ENCODE measurements around the gene BRAP. TPM values are rescaled to one million over a fixed set of nuclear protein-coding genes. Genes with fewer than 3 reads are reported as not detected.
"Not testable (repeated sequence)": the region's sequence is repeated elsewhere in the genome, so short reads cannot be mapped to it uniquely, and the experiment has no call there.

The BRAP gene
- total and polyA plus RNA-seq, 5 experiments from 2014 or later: 17.8 to 26.7 (median 24.9) TPM

GRCh38 chr12:111693818-111694217 lies 8.1 kb upstream of the BRAP start:
- no peak for DNase-seq
- peaks cover 0 to 8% (median 6%) of the 10 kb centered on the region in 4 donors for H3K4me1 Mint-ChIP-seq
- H3K27me3 Mint-ChIP-seq: no peaks in the 10 kb centered on the region
- no peaks in the 10 kb centered on the region for H3K9me3 Mint-ChIP-seq
- ATAC-seq: no peak
- peak overlapping the region in 2 of 10 donors; percentile 8 to 24 for H3K27ac Mint-ChIP-seq
- peaks cover 0 to 71% (median 15%) of the 10 kb centered on the region in 3 donors for H3K36me3 Mint-ChIP-seq
- no peak overlapping the region for H3K4me3 Mint-ChIP-seq
- POLR2A ChIA-PET: no interaction called here

- Mint-ChIP-seq H3K27ac (no peak overlapping the region), H3K9me3 (no peaks in the 10 kb centered on the region), H3K27me3 (no peaks in the 10 kb centered on the region), H3K4me1 (peaks cover 3 to 8% (median 6%) of the 10 kb centered on the region in 4 donors), H3K4me3 (no peak overlapping the region), H3K36me3 (peaks cover 0 to 60% (median 10%) of the 10 kb centered on the region in 3 donors)
- ATAC-seq (no peak), DNase-seq (no peak)
- POLR2A ChIA-PET: interaction anchor here (0.6 kb wide), 1 partner anchor 13 kb away, joined by 6 read pairs; no protein-coding TSS in a partner anchor
These were observed 6.9 kb upstream of the BRAP start for GRCh38 chr12:111692575-111693210.

GRCh38 chr12:111691262-111691661 lies 5.5 kb upstream of the BRAP start:
- Mint-ChIP-seq H3K4me3 (no peak overlapping the region), H3K4me1 (peaks cover 14 to 22% (median 18%) of the 10 kb centered on the region in 4 donors), H3K27ac (peak overlapping the region in 1 of 10 donors; percentile 36), H3K9me3 (no peaks in the 10 kb centered on the region), H3K36me3 (peaks cover 0 to 46% (median 10%) of the 10 kb centered on the region in 3 donors), H3K27me3 (no peaks in the 10 kb centered on the region)
- POLR2A ChIA-PET: interaction anchor here (0.6 kb wide), 1 partner anchor 163 kb away, joined by 3 read pairs; no protein-coding TSS in a partner anchor
- no peak for ATAC-seq
- DNase-seq: no peak

- Mint-ChIP-seq H3K27ac (peak overlapping the region in 7 of 10 donors; percentile 3 to 96 (median 35)), H3K36me3 (peaks cover 0 to 17% (median 0%) of the 10 kb centered on the region in 3 donors), H3K9me3 (no peaks in the 10 kb centered on the region), H3K27me3 (peaks cover 0 to 2% (median 0%) of the 10 kb centered on the region in 5 donors), H3K4me3 (peak overlapping the region in 4 of 10 donors; percentile 7 to 61 (median 32)), H3K4me1 (peaks cover 24 to 46% (median 42%) of the 10 kb centered on the region in 4 donors)
- no peak for ATAC-seq
- POLR2A ChIA-PET: no interaction called here
- DNase-seq: no peak
These were observed 2.2 kb upstream of the BRAP start for GRCh38 chr12:111687952-111688351.

GRCh38 chr12:111687255-111687654 lies 1.5 kb upstream of the BRAP start:
- Mint-ChIP-seq H3K4me3 (peak overlapping the region in 8 of 10 donors; percentile 34 to 97 (median 96)), H3K4me1 (peaks cover 23 to 48% (median 44%) of the 10 kb centered on the region in 4 donors), H3K36me3 (peaks cover 0 to 17% (median 0%) of the 10 kb centered on the region in 3 donors), H3K9me3 (no peaks in the 10 kb centered on the region), H3K27me3 (peaks cover 0 to 2% (median 0%) of the 10 kb centered on the region in 5 donors), H3K27ac (peak overlapping the region; percentile 60 to 99 (median 96))
- POLR2A ChIA-PET: no interaction called here
- ATAC-seq: no peak
- DNase-seq: no peak

GRCh38 chr12:111686574-111687105 lies 884 bp upstream of the BRAP start:
- peaks cover 0 to 2% (median 0%) of the 10 kb centered on the region in 5 donors for H3K27me3 Mint-ChIP-seq
- DNase-seq: peak in 2 of 10 donors; percentile 1 to 12
- no peak for ATAC-seq
- H3K27ac Mint-ChIP-seq: peak overlapping the region; percentile 89 to 99 (median 96)
- H3K36me3 Mint-ChIP-seq: peaks cover 0 to 20% (median under 1%) of the 10 kb centered on the region in 3 donors
- POLR2A ChIA-PET: interaction anchor here (0.8 to 1.7 kb wide), 2 partner anchors 155 to 1219 kb away, joined by 3 to 7 read pairs; partner anchors contain the start of genes GPN3 and MAPKAPK5
- H3K4me1 Mint-ChIP-seq: peaks cover 21 to 51% (median 44%) of the 10 kb centered on the region in 4 donors
- peak overlapping the region; percentile 89 to 97 (median 96) for H3K4me3 Mint-ChIP-seq
- no peaks in the 10 kb centered on the region for H3K9me3 Mint-ChIP-seq

- no peaks in the 10 kb centered on the region for H3K9me3 Mint-ChIP-seq
- POLR2A ChIA-PET: interaction anchor here (0.6 to 1.7 kb wide), 8 partner anchors 24 to 1397 kb away, joined by 3 to 9 read pairs (median 5); partner anchors contain the start of genes ATXN2, MAPKAPK5 and NAA25
- peaks cover 0 to 2% (median 0%) of the 10 kb centered on the region in 5 donors for H3K27me3 Mint-ChIP-seq
- DNase-seq (no peak), ATAC-seq (peak; percentile 5 to 8)
- peak overlapping the region; percentile 92 to 99 (median 96) for H3K27ac Mint-ChIP-seq
- peak overlapping the region; percentile 89 to 97 (median 96) for H3K4me3 Mint-ChIP-seq
- peaks cover 18 to 47% (median 44%) of the 10 kb centered on the region in 4 donors for H3K4me1 Mint-ChIP-seq
- H3K36me3 Mint-ChIP-seq: peaks cover 0 to 30% (median 3%) of the 10 kb centered on the region in 3 donors
These were observed 390 bp downstream of the BRAP start for GRCh38 chr12:111685322-111685810.

- not testable (repeated sequence) for ATAC-seq, H3K27me3 Mint-ChIP-seq, DNase-seq, H3K9me3 Mint-ChIP-seq
- Mint-ChIP-seq H3K4me3 (peak overlapping the region; percentile 89 to 97 (median 96)), H3K36me3 (peaks cover 0 to 37% (median 3%) of the 10 kb centered on the region in 3 donors), H3K27ac (peak overlapping the region; percentile 92 to 99 (median 96)), H3K4me1 (peaks cover 18 to 47% (median 44%) of the 10 kb centered on the region in 4 donors)
- POLR2A ChIA-PET: interaction anchor here (1.1 kb wide), 1 partner anchor 441 kb away, joined by 3 read pairs; no protein-coding TSS in a partner anchor
These were observed 1.1 kb downstream of the BRAP start for GRCh38 chr12:111684485-111685198.

GRCh38 chr12:111677186-111677585 lies 8.6 kb downstream of the BRAP start:
- Mint-ChIP-seq H3K36me3 (peaks cover 0 to 88% (median 5%) of the 10 kb centered on the region in 3 donors), H3K4me3 (no peak overlapping the region), H3K27me3 (no peaks in the 10 kb centered on the region), H3K4me1 (peaks cover 0 to 4% (median under 1%) of the 10 kb centered on the region in 4 donors), H3K27ac (peak overlapping the region in 3 of 10 donors; percentile 15 to 54 (median 41)), H3K9me3 (no peaks in the 10 kb centered on the region)
- DNase-seq (no peak), ATAC-seq (no peak)
- POLR2A ChIA-PET: no interaction called here

- no peak overlapping the region for H3K4me3 Mint-ChIP-seq
- ATAC-seq (no peak), DNase-seq (no peak)
- H3K36me3 Mint-ChIP-seq: peaks cover 0 to 85% (median 9%) of the 10 kb centered on the region in 3 donors
- peaks cover 0 to 4% (median under 1%) of the 10 kb centered on the region in 4 donors for H3K4me1 Mint-ChIP-seq
- POLR2A ChIA-PET: interaction anchor here (0.7 kb wide), 1 partner anchor 693 kb away, joined by 5 read pairs; no protein-coding TSS in a partner anchor
- H3K27me3 Mint-ChIP-seq: no peaks in the 10 kb centered on the region
- no peaks in the 10 kb centered on the region for H3K9me3 Mint-ChIP-seq
- H3K27ac Mint-ChIP-seq: no peak overlapping the region
These were observed 12.3 kb downstream of the BRAP start for GRCh38 chr12:111673503-111673902.

- no peak for DNase-seq
- Mint-ChIP-seq H3K4me3 (no peak overlapping the region), H3K27ac (no peak overlapping the region), H3K36me3 (peaks cover 0 to 84% (median 9%) of the 10 kb centered on the region in 3 donors), H3K4me1 (peaks cover 0 to 4% (median under 1%) of the 10 kb centered on the region in 4 donors), H3K9me3 (no peaks in the 10 kb centered on the region), H3K27me3 (no peaks in the 10 kb centered on the region)
- POLR2A ChIA-PET: interaction anchor here (0.6 kb wide), 1 partner anchor 171 kb away, joined by 5 read pairs; no protein-coding TSS in a partner anchor
- ATAC-seq: no peak
These were observed 12.9 kb downstream of the BRAP start for GRCh38 chr12:111672822-111673381.
